Thyroid gland (tissue), 4 donors: ENCODE measurements around the gene TMEM186. TPM values are rescaled to one million over a fixed set of nuclear protein-coding genes. Genes with fewer than 3 reads are reported as not detected.
A peak's percentile ranks its signal among the peaks of the same experiment; 100 is the strongest.
"Not testable (repeated sequence)": the region's sequence is repeated elsewhere in the genome, so short reads cannot be mapped to it uniquely, and the experiment has no call there.

Source experiments
- DNase-seq, 2 donors: peaks; one replicate each; pipeline ENCODE4 v3.0.0-alpha.2; 2019
- H3K27ac ChIP-seq, 3 donors: fragments of 200-600 bp; sonication (generic); 1 replicate in 2 of 3; 2 replicates in 1 of 3; pipeline ENCODE4 v1.5.1; 2016 to 2019; ENCODE audit warnings: mild to moderate bottlenecking in 1 of 3, moderate library complexity in 1 of 3
- H3K27me3 ChIP-seq: fragments of 200-600 bp; sonication (generic); one replicate; pipeline ENCODE4 v1.5.1; 2019
- H3K36me3 ChIP-seq, 2 donors: fragments of 200-600 bp; sonication (generic); one replicate each; pipeline ENCODE4 v1.5.1; 2016 to 2019
- H3K4me1 ChIP-seq, 2 donors: fragments of 200-600 bp; sonication (generic); one replicate each; pipeline ENCODE4 v1.5.1; 2017 to 2019
- H3K4me3 ChIP-seq, 3 donors: fragments of 200-600 bp; sonication (generic); replicated peaks in 1 of 3; 1 replicate in 2 of 3; 2 replicates in 1 of 3; pipeline ENCODE4 v1.5.1; 2016; ENCODE audit warnings: mild to moderate bottlenecking in 1 of 3
- H3K9me3 ChIP-seq: fragments of 200-600 bp; sonication (generic); one replicate; pipeline ENCODE4 v1.5.1; 2017
- POLR2A ChIP-seq, 2 donors: fragments of 450-650 bp; IDR thresholded peaks; one replicate each; pipeline ENCODE4 v1.6.1; 2017; ENCODE audit warnings: antibody characterized with exemption in 2 of 2, mild to moderate bottlenecking in 2 of 2, moderate library complexity in 1 of 2
- WGBS, 2 donors: methylation state at CpG; one replicate each; pipeline ENCODE4 v1.1.5; 2017; 5-methylcytosine and 5-hydroxymethylcytosine counted together
- intact Hi-C: fragments of 100-400 bp; cut with DNase I; formaldehyde crosslinking; loops from one replicate; pipeline ENCODE4 v1.15.1; 2023
- total RNA-seq, 4 donors: library from RNA; depleted of rRNA; stranded (reverse); fragments of >200 nt; gene quantifications; one replicate each; pipeline ENCODE4 v1.2.3, GENCODE V29; 2016
- TF ChIP-seq, protein P1 (sequence below), 6 experiments: fragments of 200-600 bp in 3 of 6; fragments of 450-650 bp in 3 of 6; sonication (generic) in 3 of 6; IDR thresholded peaks; one replicate each; pipeline ENCODE4 v1.5.1; 2016 to 2019; ENCODE audit warnings: antibody characterized with exemption in 6 of 6, mild to moderate bottlenecking in 2 of 6, inconsistent platforms in 1 of 6, moderate library complexity in 1 of 6

The TMEM186 gene
- total RNA-seq, 4 donors from 2014 or later = 6.6 to 9.2 (median 8.2) TPM

- Histone ChIP-seq H3K27ac (no peak overlapping the region), H3K36me3 (peaks cover 82 to 92% of the 10 kb centered on the region in 2 donors), H3K4me3 (no peak overlapping the region), H3K9me3 (no peaks in the 10 kb centered on the region), H3K4me1 (no peaks in the 10 kb centered on the region), H3K27me3 (no peaks in the 10 kb centered on the region)
- DNase-seq = no peak
- WGBS, 2 donors = 94 to 96% methylated on average over 13 of the region's 13 CpGs
- intact Hi-C loops = no loop called here
- TF ChIP-seq, protein P1, sequence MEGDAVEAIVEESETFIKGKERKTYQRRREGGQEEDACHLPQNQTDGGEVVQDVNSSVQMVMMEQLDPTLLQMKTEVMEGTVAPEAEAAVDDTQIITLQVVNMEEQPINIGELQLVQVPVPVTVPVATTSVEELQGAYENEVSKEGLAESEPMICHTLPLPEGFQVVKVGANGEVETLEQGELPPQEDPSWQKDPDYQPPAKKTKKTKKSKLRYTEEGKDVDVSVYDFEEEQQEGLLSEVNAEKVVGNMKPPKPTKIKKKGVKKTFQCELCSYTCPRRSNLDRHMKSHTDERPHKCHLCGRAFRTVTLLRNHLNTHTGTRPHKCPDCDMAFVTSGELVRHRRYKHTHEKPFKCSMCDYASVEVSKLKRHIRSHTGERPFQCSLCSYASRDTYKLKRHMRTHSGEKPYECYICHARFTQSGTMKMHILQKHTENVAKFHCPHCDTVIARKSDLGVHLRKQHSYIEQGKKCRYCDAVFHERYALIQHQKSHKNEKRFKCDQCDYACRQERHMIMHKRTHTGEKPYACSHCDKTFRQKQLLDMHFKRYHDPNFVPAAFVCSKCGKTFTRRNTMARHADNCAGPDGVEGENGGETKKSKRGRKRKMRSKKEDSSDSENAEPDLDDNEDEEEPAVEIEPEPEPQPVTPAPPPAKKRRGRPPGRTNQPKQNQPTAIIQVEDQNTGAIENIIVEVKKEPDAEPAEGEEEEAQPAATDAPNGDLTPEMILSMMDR (IDR thresholded peaks at IDR 0.05) = no peak
- TF ChIP-seq POLR2A (IDR thresholded peaks at IDR 0.05) = no peak
These were observed 9.0 kb upstream of the TMEM186 start for GRCh38 chr16:8806272-8806983.

DNA sequence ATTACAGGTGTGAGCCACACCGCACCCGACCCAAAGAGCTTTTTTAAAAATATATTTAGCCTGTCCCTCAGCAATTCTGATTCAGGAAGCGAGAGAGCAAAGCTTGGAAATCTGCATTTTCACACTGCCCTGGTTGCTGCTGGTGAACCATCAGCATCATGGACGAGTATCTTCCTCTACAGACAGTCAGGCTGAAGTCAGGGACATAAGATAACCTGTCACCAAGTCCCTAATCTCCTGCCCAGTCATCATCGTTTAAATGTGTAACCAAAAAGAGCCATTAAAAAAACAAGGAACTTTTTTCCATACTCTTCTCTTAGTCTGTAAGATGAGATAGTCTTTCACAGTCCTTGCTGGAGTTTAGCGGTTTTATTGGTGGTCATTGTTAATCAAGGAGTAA lies 6.9 kb upstream of the TMEM186 start:
- intact Hi-C loops = no loop called here
- peaks cover 63 to 75% of the 10 kb centered on the region in 2 donors for H3K36me3 ChIP-seq
- WGBS, 2 donors = 88% methylated on average over 6 of the region's 6 CpGs

DNA sequence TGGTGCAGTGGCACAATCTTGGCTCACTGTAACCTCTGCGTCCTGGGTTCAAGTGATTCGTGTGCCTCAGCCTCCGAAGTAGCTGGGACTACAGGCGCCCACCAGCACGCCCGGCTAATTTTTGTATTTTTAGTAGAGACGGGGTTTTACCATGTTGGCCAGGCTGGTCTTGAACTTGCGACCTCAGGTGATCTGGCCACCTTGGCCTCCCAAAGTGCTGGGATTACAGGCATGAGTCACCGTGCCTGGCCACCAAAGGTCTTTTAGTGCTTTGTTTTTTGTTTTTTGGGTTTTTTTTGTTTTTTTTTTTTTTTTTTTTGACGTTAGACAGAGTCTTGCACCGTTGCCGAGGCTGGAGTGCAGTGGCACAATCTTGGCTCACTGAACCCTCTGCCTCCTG lies 6.3 kb upstream of the TMEM186 start:
- Histone ChIP-seq H3K36me3 (peaks cover 57 to 69% of the 10 kb centered on the region in 2 donors), H3K4me1 (peaks cover 7 to 14% of the 10 kb centered on the region in 2 donors)
- H3K27me3 ChIP-seq, DNase-seq, H3K27ac ChIP-seq, H3K9me3 ChIP-seq, intact Hi-C loops, H3K4me3 ChIP-seq: not testable (repeated sequence)
- 93 to 95% methylated on average over 12 of the region's 12 CpGs for WGBS, 2 donors

More for the DNA sequence above, 6.9 kb upstream of the TMEM186 start:
- Histone ChIP-seq H3K4me1 (peaks cover 2 to 8% of the 10 kb centered on the region in 2 donors), H3K4me3 (no peak overlapping the region), H3K27ac (no peak overlapping the region), H3K9me3 (no peaks in the 10 kb centered on the region), H3K27me3 (no peaks in the 10 kb centered on the region)
- DNase-seq = no peak
- no peak for TF ChIP-seq POLR2A (IDR thresholded peaks at IDR 0.05)
- TF ChIP-seq, protein P1 (IDR thresholded peaks at IDR 0.05) = no peak

GRCh38 chr16:8801701-8802100 lies 4.3 kb upstream of the TMEM186 start:
- DNase-seq = no peak
- intact Hi-C loops = no loop called here
- Histone ChIP-seq H3K27me3 (no peaks in the 10 kb centered on the region), H3K4me1 (peaks cover 14 to 22% of the 10 kb centered on the region in 2 donors), H3K4me3 (no peak overlapping the region), H3K36me3 (peaks cover 36 to 49% of the 10 kb centered on the region in 2 donors), H3K27ac (no peak overlapping the region), H3K9me3 (no peaks in the 10 kb centered on the region)
- 92 to 96% methylated on average over 4 of the region's 4 CpGs for WGBS, 2 donors
- TF ChIP-seq, protein P1 (IDR thresholded peaks at IDR 0.05) = no peak
- no peak for TF ChIP-seq POLR2A (IDR thresholded peaks at IDR 0.05)

DNA sequence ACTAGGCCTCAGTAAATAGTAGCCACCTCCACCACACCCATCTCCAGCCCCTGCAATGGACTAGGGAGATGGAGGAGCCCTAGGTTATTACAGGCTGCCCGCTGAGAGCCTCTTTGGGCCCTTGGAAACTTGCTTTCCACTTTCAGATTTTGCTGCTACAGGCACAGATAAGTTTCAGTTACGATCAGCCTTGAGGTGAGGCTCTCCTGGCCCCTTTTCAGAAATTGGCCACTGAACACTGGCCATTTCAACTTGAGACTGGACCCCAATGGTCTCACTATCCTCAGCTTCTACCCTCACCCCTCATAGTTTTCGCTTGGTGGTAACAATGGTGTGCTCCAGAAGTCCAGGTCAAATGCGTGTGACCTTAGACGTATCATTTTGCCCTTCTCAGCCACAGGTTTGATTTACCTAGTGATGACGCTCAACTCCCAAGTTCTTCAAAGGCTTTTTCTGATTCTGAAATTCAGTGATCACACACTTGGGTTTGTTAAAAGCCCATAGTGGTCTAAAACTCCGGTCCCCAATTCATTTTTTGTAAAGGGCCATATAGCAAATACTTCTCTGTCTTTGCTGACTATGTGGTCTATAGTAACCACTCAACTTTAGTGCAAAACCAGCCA lies 1.2 kb upstream of the TMEM186 start:
- peak overlapping the region; percentile 72 to 88 (median 80) for H3K4me3 ChIP-seq
- DNase-seq = no peak
- no peaks in the 10 kb centered on the region for H3K27me3 ChIP-seq
- peaks cover 12 to 23% of the 10 kb centered on the region in 2 donors for H3K36me3 ChIP-seq
- peaks cover 19 to 28% of the 10 kb centered on the region in 2 donors for H3K4me1 ChIP-seq
- peak overlapping the region in 1 of 3 donors; percentile 69 for H3K27ac ChIP-seq
- 68 to 72% methylated on average over 6 to 7 of the region's 7 CpGs for WGBS, 2 donors
- intact Hi-C loops = loop anchor here (5.0 to 10.0 kb wide), 3 partner anchors 84 to 234 kb away; partner anchors contain the start of gene LITAFD
- TF ChIP-seq, protein P1 (IDR thresholded peaks at IDR 0.05) = no peak
- no peak for TF ChIP-seq POLR2A (IDR thresholded peaks at IDR 0.05)
- H3K9me3 ChIP-seq = no peaks in the 10 kb centered on the region
